OCI-LY1 (cell line): ENCODE results near the gene CCL2.

ENCODE experiments used
- CTCF ChIP-seq: fragments of 200-600 bp; sonication (generic), shearing (Covaris generic); IDR thresholded peaks from 2 replicates; pipeline ENCODE4 v1.5.1; 2017; ENCODE audit warnings: mild to moderate bottlenecking, antibody characterized with exemption, low read length, moderate library complexity, mixed read lengths
- EZH2 ChIP-seq: fragments of 200-600 bp; sonication (generic), shearing (Covaris generic); IDR thresholded peaks from 2 replicates; pipeline ENCODE4 v1.8.0; 2017; ENCODE audit warnings: borderline replicate concordance, mixed run types, mild to moderate bottlenecking, antibody characterized with exemption, low read length, moderate library complexity, mixed read lengths

DNA sequence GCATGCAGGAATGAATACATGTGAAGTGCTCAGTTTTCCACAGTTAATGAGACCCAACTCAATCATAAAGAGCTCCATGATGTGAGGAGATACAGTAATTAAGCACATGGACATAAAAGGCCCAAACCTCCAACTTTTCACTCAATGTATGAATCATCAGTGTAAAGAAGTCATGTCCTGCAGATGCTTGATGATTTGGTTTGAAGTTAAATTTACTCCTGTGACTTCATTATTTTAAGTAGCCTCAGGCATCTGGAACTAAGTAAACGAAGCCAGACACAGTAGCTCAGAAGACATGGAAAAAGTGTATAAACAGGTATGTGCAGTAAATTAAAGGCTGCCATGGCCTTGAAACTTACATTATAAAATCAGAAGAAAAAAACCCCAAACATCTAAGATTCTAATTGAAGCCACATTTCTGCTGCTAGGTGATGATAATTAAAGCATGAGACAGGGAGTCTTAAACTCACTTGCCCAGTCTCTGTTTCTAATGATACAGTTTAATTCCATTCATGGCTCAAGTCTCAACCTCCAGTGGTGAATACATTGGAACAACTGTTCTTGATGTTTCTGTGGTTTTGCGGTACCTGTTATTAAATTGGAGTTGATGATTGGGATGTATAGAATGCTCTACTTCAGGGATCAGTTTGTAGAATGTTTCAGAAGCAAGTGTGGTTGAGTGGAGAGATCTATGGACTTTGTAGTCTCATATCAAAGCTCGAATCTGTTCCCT lies 28.9 kb upstream of the CCL2 start:
- no peak for TF ChIP-seq CTCF
- TF ChIP-seq EZH2: no peak
